Kidney epithelial cell (primary cell): Measurements from ENCODE around the gene REEP3. TPM values are rescaled to one million over a fixed set of nuclear protein-coding genes. Genes with fewer than 3 reads are reported as not detected.

Experiments
- DNase-seq: peaks from one replicate; pipeline ENCODE4 v3.0.0-alpha.2; 2010; ENCODE audit warnings: low read depth
- H3K27me3 ChIP-seq: 2 replicates; pipeline ENCODE4 v1.6.0; 2011; ENCODE audit warnings: low read length; ENCODE audit not compliant: control insufficient read depth, insufficient read depth
- H3K36me3 ChIP-seq: 2 replicates; pipeline ENCODE4 v1.5.1; 2011; ENCODE audit warnings: low read length; ENCODE audit not compliant: control insufficient read depth, insufficient read depth
- H3K4me3 ChIP-seq: 2 replicates; pipeline ENCODE4 v1.5.1; 2011; ENCODE audit warnings: low read depth, mild to moderate bottlenecking, control low read depth, low read length
- CTCF ChIP-seq: IDR thresholded peaks from 2 replicates; pipeline ENCODE4 v1.5.1; 2011; ENCODE audit warnings: mild to moderate bottlenecking, moderate library complexity, low read length, control low read depth, inconsistent platforms; ENCODE audit not compliant: insufficient read depth, poor library complexity, severe bottlenecking
- total RNA-seq: library from RNA; depleted of rRNA; stranded (reverse); fragments of >200 nt; gene quantifications from 2 replicates; pipeline ENCODE4 v1.2.3, GENCODE V29; 2015

The REEP3 gene
- total RNA-seq, 1 donor from 2014 or later = 59.8 TPM

- H3K4me3 ChIP-seq = no peak overlapping the region
These were observed 1.8 kb downstream of the REEP3 start for GRCh38 chr10:63522995-63523394.

GRCh38 chr10:63525021-63525420 is 3.8 kb downstream of the REEP3 start:
- no peaks in the 10 kb centered on the region for H3K27me3 ChIP-seq
- H3K36me3 ChIP-seq = no peaks in the 10 kb centered on the region
- no peak for TF ChIP-seq CTCF
- H3K4me3 ChIP-seq = no peak overlapping the region
- no peak for DNase-seq

More at GRCh38 chr10:63522995-63523394, 1.8 kb downstream of the REEP3 start:
- TF ChIP-seq CTCF = no peak
- Histone ChIP-seq H3K27me3 (no peaks in the 10 kb centered on the region), H3K36me3 (no peaks in the 10 kb centered on the region)
- no peak for DNase-seq

GRCh38 chr10:63527401-63527800 is 6.2 kb downstream of the REEP3 start:
- TF ChIP-seq CTCF = no peak

GRCh38 chr10:63528084-63528744 is 7.0 kb downstream of the REEP3 start:
- no peak overlapping the region for H3K4me3 ChIP-seq
- no peak for DNase-seq
- no peaks in the 10 kb centered on the region for H3K27me3 ChIP-seq
- H3K36me3 ChIP-seq = no peaks in the 10 kb centered on the region
- TF ChIP-seq CTCF = no peak

More at GRCh38 chr10:63527401-63527800, 6.2 kb downstream of the REEP3 start:
- Histone ChIP-seq H3K4me3 (no peak overlapping the region), H3K27me3 (no peaks in the 10 kb centered on the region), H3K36me3 (no peaks in the 10 kb centered on the region)
- no peak for DNase-seq

GRCh38 chr10:63530409-63530808 is 9.2 kb downstream of the REEP3 start:
- no peak for TF ChIP-seq CTCF
- no peak for DNase-seq
- no peaks in the 10 kb centered on the region for H3K36me3 ChIP-seq

GRCh38 chr10:63534723-63535122 is 13.5 kb downstream of the REEP3 start:
- Histone ChIP-seq H3K27me3 (no peaks in the 10 kb centered on the region), H3K4me3 (no peak overlapping the region), H3K36me3 (no peaks in the 10 kb centered on the region)
- no peak for DNase-seq
- TF ChIP-seq CTCF = no peak

More at GRCh38 chr10:63530409-63530808, 9.2 kb downstream of the REEP3 start:
- Histone ChIP-seq H3K4me3 (no peak overlapping the region), H3K27me3 (no peaks in the 10 kb centered on the region)
